ES-I3 (cell line): ENCODE results near the gene APBA2.

Source experiments
- H3K36me3 ChIP-seq: 2 replicates; pipeline ENCODE4 v1.6.1; 2013; ENCODE audit warnings: mild to moderate bottlenecking, low read length, control low read depth, moderate library complexity; ENCODE audit not compliant: insufficient read depth
- H3K4me1 ChIP-seq: 2 replicates; pipeline ENCODE4 v1.6.1; 2013; ENCODE audit warnings: mild to moderate bottlenecking, control low read depth, low read length; ENCODE audit not compliant: insufficient read depth
- H3K9ac ChIP-seq: 2 replicates; pipeline ENCODE4 v1.6.1; 2013; ENCODE audit warnings: low read depth, mild to moderate bottlenecking, low read length, moderate library complexity
- H3K9me3 ChIP-seq: 2 replicates; pipeline ENCODE4 v1.6.1; 2013; ENCODE audit warnings: mild to moderate bottlenecking, low read length, moderate library complexity; ENCODE audit not compliant: control insufficient read depth, insufficient read depth

APBA2 gene

DNA sequence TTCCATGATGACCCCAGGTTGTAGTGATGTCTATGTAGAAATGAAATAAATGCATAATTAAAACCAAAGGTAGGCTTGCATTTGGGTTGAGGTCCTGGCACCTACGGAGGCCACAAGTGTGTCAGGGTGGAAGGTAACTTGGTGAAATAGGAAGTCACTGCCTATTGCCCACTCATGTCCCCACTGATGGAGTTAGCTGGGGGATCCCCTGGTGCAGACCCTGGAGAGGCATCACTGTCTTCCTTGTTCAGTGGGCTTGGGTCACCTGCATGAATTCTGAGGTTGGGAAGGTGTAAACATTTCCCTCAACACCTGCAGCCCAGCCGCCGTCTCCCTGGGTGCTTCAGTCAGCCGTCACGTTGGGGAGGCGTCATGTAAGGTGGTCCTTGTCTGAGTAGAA, 97.1 kb downstream of the APBA2 start:
- Histone ChIP-seq H3K36me3 (no peaks in the 10 kb centered on the region), H3K9me3 (no peaks in the 10 kb centered on the region), H3K4me1 (peaks cover 4% of the 10 kb centered on the region; the same call in 1 of the 2 replicates), H3K9ac (no peak overlapping the region)

DNA sequence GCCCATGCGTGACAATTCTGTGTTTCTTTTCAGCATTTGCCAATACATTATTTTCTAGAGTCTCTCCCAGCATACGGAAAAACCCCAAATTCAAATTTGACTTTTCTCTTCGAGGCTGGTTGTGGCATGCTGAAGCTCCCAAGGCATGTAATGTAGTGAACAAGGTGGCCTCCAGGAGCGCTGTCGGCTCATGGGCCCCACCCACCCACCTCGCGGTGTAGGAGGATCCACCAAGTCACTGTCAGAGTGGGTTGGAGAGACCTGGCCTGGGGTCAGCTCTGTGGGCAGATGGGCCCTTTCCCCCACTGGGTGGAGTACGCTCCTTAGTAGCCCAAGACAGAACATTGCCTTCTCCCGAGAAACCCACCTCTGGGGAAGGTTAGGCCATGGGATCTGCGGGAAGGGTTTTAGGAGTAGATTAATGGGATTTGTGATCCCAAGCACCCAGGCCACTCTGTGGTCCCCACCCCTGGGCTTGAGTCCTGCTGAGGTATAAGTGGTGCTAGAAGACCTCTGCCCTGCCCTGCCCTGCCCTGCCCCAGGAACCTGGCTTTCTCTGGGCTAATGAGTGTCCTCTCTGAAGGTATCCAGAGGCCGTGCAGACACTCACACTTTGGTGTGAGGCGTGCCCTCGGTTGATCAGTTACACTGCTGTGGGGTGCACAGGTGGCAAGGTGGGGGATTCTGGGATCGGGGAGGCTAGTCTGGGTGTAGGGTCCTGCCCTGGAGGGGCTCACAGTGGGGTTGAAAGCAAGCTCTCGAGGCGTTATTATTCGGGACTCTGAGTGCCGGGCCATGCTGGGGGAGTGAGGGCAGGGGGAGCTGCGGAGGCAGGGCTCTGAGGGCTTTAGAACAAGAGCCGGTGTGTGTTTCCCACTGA, 97.9 kb downstream of the APBA2 start:
- H3K9ac ChIP-seq = no peak overlapping the region
- H3K4me1 ChIP-seq = peaks cover 4% of the 10 kb centered on the region; the same call in 1 of the 2 replicates
- H3K36me3 ChIP-seq = no peaks in the 10 kb centered on the region
- no peaks in the 10 kb centered on the region for H3K9me3 ChIP-seq

DNA sequence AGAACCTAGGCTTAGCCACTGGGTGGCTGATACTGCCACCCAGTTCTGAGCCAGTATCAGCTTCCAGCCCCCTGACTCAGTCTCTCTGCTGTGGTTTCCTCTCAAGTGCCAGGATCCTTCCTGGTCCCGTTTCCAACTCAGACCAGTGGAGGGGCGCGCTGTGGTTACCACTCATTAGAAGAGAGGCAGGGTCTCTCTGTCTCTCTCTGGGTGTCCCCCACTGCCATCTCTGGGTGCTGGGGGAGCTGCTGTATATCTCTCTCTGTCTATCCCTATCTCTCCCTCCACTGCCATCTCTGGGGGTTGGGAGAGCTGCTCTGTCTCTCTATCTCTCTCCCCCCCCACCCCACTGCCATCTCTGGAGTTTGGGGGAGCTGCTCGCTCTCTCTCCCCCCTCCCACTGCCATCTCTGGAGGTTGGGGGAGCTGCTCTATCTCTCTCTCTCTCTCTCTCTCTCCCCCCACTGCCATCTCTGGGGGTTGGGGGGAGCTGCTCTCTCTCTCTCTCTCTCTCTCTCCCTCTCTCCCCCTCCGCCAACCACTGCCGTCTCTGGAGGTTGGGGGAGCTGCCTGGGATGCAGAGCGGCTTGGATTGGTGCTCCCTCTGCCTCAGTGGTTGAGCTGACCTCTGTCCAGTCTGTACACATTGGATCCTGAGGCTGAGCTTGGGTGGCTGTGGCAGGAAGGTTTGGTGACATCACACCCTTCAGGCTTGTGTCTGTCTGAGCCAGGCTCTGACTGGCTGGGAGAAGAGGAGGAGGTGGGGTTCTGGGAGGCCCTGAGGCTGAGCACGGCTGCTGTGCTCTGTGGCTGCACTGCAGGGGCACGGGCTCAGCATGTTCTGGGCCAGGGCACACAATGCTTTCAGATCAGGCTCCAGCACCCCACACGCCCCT, 98.9 kb downstream of the APBA2 start:
- Histone ChIP-seq H3K4me1 (peaks cover 4% of the 10 kb centered on the region; the same call in 1 of the 2 replicates), H3K9me3 (no peaks in the 10 kb centered on the region), H3K9ac (no peak overlapping the region), H3K36me3 (no peaks in the 10 kb centered on the region)

- Histone ChIP-seq H3K9me3 (no peaks in the 10 kb centered on the region), H3K4me1 (peaks cover 4% of the 10 kb centered on the region; the same call in 1 of the 2 replicates), H3K9ac (no peak overlapping the region), H3K36me3 (no peaks in the 10 kb centered on the region)
Observed at GRCh38 chr15:28985316-28985645, 99.5 kb downstream of the APBA2 start.

DNA sequence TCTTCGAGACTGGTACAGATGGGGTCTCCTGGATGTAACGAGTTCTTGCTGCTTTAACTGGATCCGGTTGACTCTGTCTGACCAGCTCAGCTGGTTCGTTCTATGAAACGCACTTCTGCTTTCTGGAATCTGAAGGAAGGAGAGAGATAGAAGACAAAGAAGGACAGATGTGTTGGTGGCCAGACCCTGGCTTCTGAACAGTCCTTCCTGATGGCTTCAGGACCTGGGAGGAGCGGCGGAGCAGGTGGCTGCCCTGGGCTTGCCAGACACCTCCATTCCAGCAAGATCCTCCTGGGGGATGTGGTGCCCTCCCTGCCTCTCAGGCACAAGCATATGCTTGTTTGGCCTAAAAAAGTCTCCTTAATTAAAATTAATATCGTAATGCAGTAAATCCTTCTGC, 99.9 kb downstream of the APBA2 start:
- Histone ChIP-seq H3K9me3 (no peaks in the 10 kb centered on the region), H3K4me1 (peaks cover 4% of the 10 kb centered on the region; the same call in 1 of the 2 replicates), H3K36me3 (no peaks in the 10 kb centered on the region), H3K9ac (no peak overlapping the region)

- Histone ChIP-seq H3K9me3 (no peaks in the 10 kb centered on the region), H3K4me1 (peaks cover 4% of the 10 kb centered on the region; the same call in 1 of the 2 replicates), H3K9ac (no peak overlapping the region), H3K36me3 (no peaks in the 10 kb centered on the region)
Observed at GRCh38 chr15:28986108-28986507, 100.3 kb downstream of the APBA2 start.

- Histone ChIP-seq H3K4me1 (peaks cover 4% of the 10 kb centered on the region; the same call in 1 of the 2 replicates), H3K36me3 (no peaks in the 10 kb centered on the region), H3K9me3 (no peaks in the 10 kb centered on the region), H3K9ac (no peak overlapping the region)
Observed at GRCh38 chr15:28986726-28987125, 101.0 kb downstream of the APBA2 start.

DNA sequence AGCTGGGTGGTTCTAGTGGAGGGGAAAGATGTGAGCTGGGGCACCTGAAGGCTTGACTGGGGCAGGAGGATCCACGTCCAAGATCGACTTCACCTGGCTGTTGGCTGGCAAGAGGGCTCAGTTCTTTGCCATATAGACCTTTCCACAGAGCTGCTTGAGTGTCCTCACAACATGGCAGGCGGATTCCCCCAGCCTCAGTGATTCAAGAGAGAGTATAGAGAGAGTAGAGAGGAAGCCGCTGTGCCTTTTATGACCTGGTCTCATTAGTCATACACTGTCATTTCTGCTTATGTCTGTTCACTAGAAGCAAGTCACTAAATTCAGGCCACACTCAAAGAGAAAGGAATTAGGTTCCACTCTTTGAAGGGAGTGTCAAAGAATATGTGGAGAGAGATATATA, 101.6 kb downstream of the APBA2 start:
- Histone ChIP-seq H3K9ac (no peak overlapping the region), H3K4me1 (peaks cover 4% of the 10 kb centered on the region; the same call in 1 of the 2 replicates), H3K9me3 (no peaks in the 10 kb centered on the region), H3K36me3 (no peaks in the 10 kb centered on the region)

GRCh38 chr15:28989239-28989830, 103.6 kb downstream of the APBA2 start:
- Histone ChIP-seq H3K9ac (no peak overlapping the region), H3K36me3 (no peaks in the 10 kb centered on the region), H3K4me1 (peaks cover 15% of the 10 kb centered on the region), H3K9me3 (no peaks in the 10 kb centered on the region)

- H3K9me3 ChIP-seq = no peaks in the 10 kb centered on the region
- no peak overlapping the region for H3K9ac ChIP-seq
- peaks cover 21% of the 10 kb centered on the region for H3K4me1 ChIP-seq
- H3K36me3 ChIP-seq = no peaks in the 10 kb centered on the region
Observed at GRCh38 chr15:28989896-28990295, 104.1 kb downstream of the APBA2 start.

- Histone ChIP-seq H3K36me3 (no peaks in the 10 kb centered on the region), H3K9me3 (no peaks in the 10 kb centered on the region), H3K4me1 (peaks cover 23% of the 10 kb centered on the region), H3K9ac (no peak overlapping the region)
Observed at GRCh38 chr15:28990390-28990789, 104.6 kb downstream of the APBA2 start.

DNA sequence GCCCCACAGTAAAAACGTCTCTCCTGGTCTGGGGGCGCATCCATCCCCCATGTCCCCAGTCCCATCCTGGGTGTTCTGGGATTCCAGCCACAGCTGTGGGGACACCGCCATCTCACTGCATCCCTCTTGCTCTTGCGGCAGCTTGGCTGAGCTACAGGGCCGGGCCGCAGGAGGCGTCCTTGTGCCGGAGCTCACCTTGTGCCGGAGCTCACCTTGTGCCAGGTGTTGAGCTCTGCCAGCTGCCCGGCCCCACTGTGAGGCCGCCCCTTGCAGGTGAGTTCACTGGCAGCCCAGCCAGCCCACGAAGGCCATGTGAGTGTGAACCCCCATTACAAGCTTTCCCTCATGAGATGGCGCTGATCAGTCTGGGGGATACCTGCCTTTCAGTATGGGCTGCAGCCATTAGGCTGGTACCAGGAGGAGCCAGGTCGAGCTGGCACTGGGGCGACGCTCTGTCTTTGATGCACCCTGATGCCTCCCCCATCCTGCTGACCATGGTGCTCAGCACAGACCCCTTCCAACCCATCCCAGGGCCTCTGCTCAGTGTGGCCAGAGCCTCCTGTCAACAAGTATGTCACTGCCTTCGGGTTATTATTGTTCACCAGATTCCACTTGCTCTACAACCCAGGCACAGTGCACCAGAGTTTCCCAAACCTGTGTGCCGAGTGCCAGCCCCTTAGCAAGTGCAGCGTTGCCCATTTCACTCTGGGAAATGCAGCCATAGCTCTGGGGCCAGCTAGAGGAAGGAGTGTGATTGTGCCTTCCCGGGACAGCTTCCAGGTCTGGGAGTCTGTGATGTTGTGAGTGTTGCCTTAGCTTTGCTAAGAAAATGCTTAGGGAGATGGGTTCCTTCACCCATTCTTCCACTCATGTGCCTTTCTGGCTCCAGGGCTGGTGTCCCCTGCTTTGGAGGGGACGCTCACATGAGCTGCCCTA, 105.7 kb downstream of the APBA2 start:
- Histone ChIP-seq H3K9ac (no peak overlapping the region), H3K9me3 (no peaks in the 10 kb centered on the region), H3K4me1 (peaks cover 24% of the 10 kb centered on the region), H3K36me3 (no peaks in the 10 kb centered on the region)

DNA sequence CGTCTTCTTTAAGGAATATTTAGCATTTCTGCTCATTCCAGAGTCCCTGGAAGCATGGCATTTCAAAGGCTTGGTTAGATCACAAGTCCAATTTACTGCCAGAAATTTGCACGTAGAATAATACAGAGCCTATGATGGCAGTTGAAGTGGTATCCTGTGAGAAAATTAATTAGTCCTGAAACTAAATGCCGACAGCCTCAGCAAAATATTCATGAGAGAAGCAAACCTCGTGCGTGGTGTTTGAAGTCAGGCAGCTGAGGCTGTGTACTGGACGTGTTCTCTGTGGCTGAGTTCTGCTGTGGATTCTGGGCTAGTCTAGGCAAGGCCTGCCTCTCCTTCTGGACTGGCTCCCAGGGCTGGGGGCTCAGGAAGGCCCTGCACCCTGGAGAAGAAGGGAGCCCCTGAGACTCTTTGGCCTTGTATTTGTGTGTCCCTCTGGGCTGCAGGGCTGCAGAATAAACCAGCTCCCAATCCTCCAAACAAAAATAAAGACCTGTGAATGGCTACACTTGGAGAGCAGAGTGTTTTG, 106.6 kb downstream of the APBA2 start:
- Histone ChIP-seq H3K36me3 (no peaks in the 10 kb centered on the region), H3K4me1 (peaks cover 24% of the 10 kb centered on the region)

More for the DNA sequence above, 106.6 kb downstream of the APBA2 start:
- Histone ChIP-seq H3K9me3 (no peaks in the 10 kb centered on the region), H3K9ac (no peak overlapping the region)
